ENCODE results near the gene METTL6.
A peak's percentile ranks its signal among the peaks of the same experiment; 100 is the strongest.

The METTL6 gene

DNA sequence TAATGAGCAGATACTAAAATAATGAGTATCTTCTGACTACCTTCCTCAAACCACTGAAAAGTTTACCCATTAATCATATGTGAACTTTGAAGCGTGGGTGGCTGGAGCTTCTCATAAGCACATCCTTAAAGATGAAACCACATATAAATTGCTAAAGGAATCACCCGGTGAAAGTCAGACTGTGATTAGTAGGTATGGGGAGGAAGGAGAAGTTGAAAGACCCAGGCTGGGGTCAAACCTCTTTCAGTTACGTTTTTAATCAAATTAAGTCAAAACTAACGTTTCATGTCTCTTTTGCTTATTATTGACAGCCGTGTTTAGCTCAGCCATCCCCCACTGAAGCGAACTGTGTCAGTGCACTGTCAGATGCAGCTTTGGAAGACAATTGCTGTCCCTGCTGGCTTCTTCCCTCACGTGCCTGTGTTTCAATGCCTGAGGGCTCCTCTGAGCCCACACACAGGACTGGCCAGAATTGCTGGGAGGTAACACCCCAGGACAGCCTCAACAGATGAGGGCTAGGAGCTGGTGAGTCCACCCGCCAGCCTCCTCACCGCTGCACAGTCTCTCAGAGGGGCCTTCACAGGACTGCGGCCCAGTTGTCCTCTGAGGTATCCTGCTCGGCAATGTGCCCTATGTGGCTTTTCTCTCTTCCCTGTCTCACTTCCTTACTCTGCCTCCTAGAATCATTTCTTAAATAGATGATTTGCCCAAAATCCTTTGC lies 65.7 kb downstream of the METTL6 start:
- DNase-seq, result peak; percentile 69

DNA sequence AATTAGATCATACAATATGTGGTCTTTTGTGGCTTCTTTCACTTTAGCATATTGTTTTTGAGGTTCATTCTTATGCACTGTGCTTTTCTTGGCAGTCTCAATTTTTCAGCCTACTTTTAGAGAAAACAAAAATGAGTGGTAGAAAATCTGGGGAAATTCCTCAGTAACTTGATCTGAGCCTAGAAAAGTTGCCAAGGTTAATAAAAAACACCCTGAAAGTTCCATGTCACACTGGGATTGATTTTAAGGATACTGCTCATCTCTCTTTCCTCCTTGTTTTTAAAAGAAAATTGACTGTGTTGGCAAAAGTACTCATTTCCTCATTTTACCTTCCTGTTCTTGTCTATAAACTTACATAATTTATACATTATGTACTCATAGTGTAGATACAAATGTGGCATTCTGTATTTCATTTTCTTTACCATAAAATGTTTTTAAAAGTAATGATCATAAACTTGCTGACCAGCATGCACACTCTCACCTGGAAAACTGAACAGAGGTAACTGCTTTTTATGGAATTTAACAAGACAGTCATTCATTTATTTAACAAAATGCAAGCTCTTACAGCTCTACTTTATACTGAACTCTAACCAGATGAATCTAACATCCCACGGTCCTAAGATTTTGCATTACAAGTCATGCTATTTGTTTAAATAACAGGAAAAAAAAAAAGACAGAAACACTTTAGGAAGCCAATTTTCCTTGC lies 66.4 kb downstream of the METTL6 start:
- peak; percentile 69 for DNase-seq
